ENCODE data around the gene SOX14. TPM values are rescaled to one million over a fixed set of nuclear protein-coding genes. Genes with fewer than 3 reads are reported as not detected.

The SOX14 gene
- total RNA-seq, 1 donor from 2014 or later = 0.29 TPM

- H3K36me3 Mint-ChIP-seq = no peaks in the 10 kb centered on the region
- no peak for DNase-seq (ENCODE audit: extremely low spot score, unreplicated experiment)
- no peak overlapping the region for H3K27ac Mint-ChIP-seq
- H3K27me3 Mint-ChIP-seq = peaks cover 45% of the 10 kb centered on the region
- no peak for TF ChIP-seq CTCF (conservative IDR thresholded peaks at IDR 0.05)
- peaks cover 5% of the 10 kb centered on the region for H3K9me3 Mint-ChIP-seq
- no peak overlapping the region for H3K4me3 Mint-ChIP-seq
- no peaks in the 10 kb centered on the region for H3K4me1 Mint-ChIP-seq (ENCODE audit: unreplicated experiment)
Observed at GRCh38 chr3:137807998-137808397, 43.9 kb downstream of the SOX14 start.

GRCh38 chr3:137809509-137809908 is 45.4 kb downstream of the SOX14 start:
- Mint-ChIP-seq H3K4me3 (no peak overlapping the region), H3K27ac (no peak overlapping the region), H3K36me3 (no peaks in the 10 kb centered on the region), H3K9me3 (peaks cover 5% of the 10 kb centered on the region), H3K27me3 (peaks cover 36% of the 10 kb centered on the region), H3K4me1 (ENCODE audit: unreplicated experiment) (no peaks in the 10 kb centered on the region)
- no peak for TF ChIP-seq CTCF (conservative IDR thresholded peaks at IDR 0.05)
- DNase-seq (ENCODE audit: extremely low spot score, unreplicated experiment) = no peak

GRCh38 chr3:137812023-137812422 is 47.9 kb downstream of the SOX14 start:
- TF ChIP-seq CTCF (conservative IDR thresholded peaks at IDR 0.05) = no peak
- no peak overlapping the region for H3K4me3 Mint-ChIP-seq
- H3K4me1 Mint-ChIP-seq (ENCODE audit: unreplicated experiment) = no peaks in the 10 kb centered on the region
- no peaks in the 10 kb centered on the region for H3K36me3 Mint-ChIP-seq
- H3K27ac Mint-ChIP-seq = no peak overlapping the region
- peaks cover 5% of the 10 kb centered on the region for H3K9me3 Mint-ChIP-seq
- no peak for DNase-seq (ENCODE audit: extremely low spot score, unreplicated experiment)
- H3K27me3 Mint-ChIP-seq = peaks cover 33% of the 10 kb centered on the region

- Mint-ChIP-seq H3K9me3 (peaks cover 2% of the 10 kb centered on the region), H3K4me3 (no peak overlapping the region), H3K27ac (no peak overlapping the region), H3K27me3 (peaks cover 20% of the 10 kb centered on the region), H3K4me1 (ENCODE audit: unreplicated experiment) (no peaks in the 10 kb centered on the region), H3K36me3 (no peaks in the 10 kb centered on the region)
- no peak for DNase-seq (ENCODE audit: extremely low spot score, unreplicated experiment)
- TF ChIP-seq CTCF (conservative IDR thresholded peaks at IDR 0.05) = no peak
Observed at GRCh38 chr3:137815251-137815650, 51.1 kb downstream of the SOX14 start.

Other genes with a start within 250 kb of the SOX14 start
- 7.3 and 50.8 TPM in 2 replicates for gene CLDN18, start 245.8 kb downstream of the SOX14 start, total RNA-seq (ENCODE audit: low replicate concordance)

Data from type B pancreatic cell (in vitro differentiated cells).